Measurements from ENCODE around the gene RNF157. TPM values are rescaled to one million over a fixed set of nuclear protein-coding genes. Genes with fewer than 3 reads are reported as not detected.

RNF157 gene
- total RNA-seq, 4 donors from 2014 or later: 50.5 to 142 (median 85.3) TPM

- no peak for TF ChIP-seq POLR2A (IDR thresholded peaks at IDR 0.05)
- TF ChIP-seq CTCF (IDR thresholded peaks at IDR 0.05 in 4 of 5, conservative IDR thresholded peaks at IDR 0.05 in 1 of 5): no peak
- Histone ChIP-seq H3K4me1 (no peaks in the 10 kb centered on the region), H3K4me3 (no peak overlapping the region), H3K27ac (no peak overlapping the region), H3K36me3 (no peaks in the 10 kb centered on the region), H3K9me3 (no peaks in the 10 kb centered on the region), H3K27me3 (no peaks in the 10 kb centered on the region)
- in situ Hi-C loops (cut with MboI; ENCODE audit: low sequenced_read_pairs in 4 of 4) (no loop called here), intact Hi-C loops (cut with DNase I; ENCODE audit: low total_unique reads) (no loop called here)
- ATAC-seq (no peak), DNase-seq (no peak)
Measured at GRCh38 chr17:76223802-76224201, 16.5 kb downstream of the RNF157 start.

GRCh38 chr17:76219670-76220383 lies 20.5 kb downstream of the RNF157 start:
- intact Hi-C loops (cut with DNase I; ENCODE audit: low total_unique reads): no loop called here
- ATAC-seq (no peak), DNase-seq (no peak)
- H3K4me1 ChIP-seq: no peaks in the 10 kb centered on the region
- no peak for TF ChIP-seq POLR2A (IDR thresholded peaks at IDR 0.05)
- no peak for TF ChIP-seq CTCF (IDR thresholded peaks at IDR 0.05 in 4 of 5, conservative IDR thresholded peaks at IDR 0.05 in 1 of 5)
- in situ Hi-C loops (cut with MboI; ENCODE audit: low sequenced_read_pairs in 4 of 4): no loop called here
- H3K9me3 ChIP-seq: no peaks in the 10 kb centered on the region
- no peaks in the 10 kb centered on the region for H3K36me3 ChIP-seq
- no peak overlapping the region for H3K4me3 ChIP-seq
- no peaks in the 10 kb centered on the region for H3K27me3 ChIP-seq
- no peak overlapping the region for H3K27ac ChIP-seq

- H3K9me3 ChIP-seq: no peaks in the 10 kb centered on the region
- H3K36me3 ChIP-seq: no peaks in the 10 kb centered on the region
- in situ Hi-C loops (cut with MboI; ENCODE audit: low sequenced_read_pairs in 4 of 4): no loop called here
- no peak for ATAC-seq
- H3K27ac ChIP-seq: no peak overlapping the region
- no peak for TF ChIP-seq CTCF (IDR thresholded peaks at IDR 0.05 in 4 of 5, conservative IDR thresholded peaks at IDR 0.05 in 1 of 5)
- no peak for TF ChIP-seq POLR2A (IDR thresholded peaks at IDR 0.05)
- intact Hi-C loops (cut with DNase I; ENCODE audit: low total_unique reads): no loop called here
- no peaks in the 10 kb centered on the region for H3K27me3 ChIP-seq
- H3K4me3 ChIP-seq: no peak overlapping the region
- DNase-seq: no peak
- H3K4me1 ChIP-seq: peaks cover 0 to 7% of the 10 kb centered on the region in 2 donors
Measured at GRCh38 chr17:76217081-76217480, 23.2 kb downstream of the RNF157 start.

GRCh38 chr17:76213491-76213890 lies 26.8 kb downstream of the RNF157 start:
- intact Hi-C loops (cut with DNase I; ENCODE audit: low total_unique reads): no loop called here

More at GRCh38 chr17:76213491-76213890, 26.8 kb downstream of the RNF157 start:
- Histone ChIP-seq H3K36me3 (no peaks in the 10 kb centered on the region), H3K4me1 (peaks cover 3 to 10% of the 10 kb centered on the region in 2 donors), H3K27me3 (no peaks in the 10 kb centered on the region), H3K27ac (no peak overlapping the region), H3K9me3 (no peaks in the 10 kb centered on the region), H3K4me3 (no peak overlapping the region)
- ATAC-seq: no peak
- in situ Hi-C loops (cut with MboI; ENCODE audit: low sequenced_read_pairs in 4 of 4): no loop called here
- no peak for DNase-seq
- TF ChIP-seq CTCF (IDR thresholded peaks at IDR 0.05 in 4 of 5, conservative IDR thresholded peaks at IDR 0.05 in 1 of 5) (no peak), POLR2A (IDR thresholded peaks at IDR 0.05) (no peak)

Measured in gastrocnemius medialis (tissue), 4 donors.